ENCODE measurements around the gene BATF2. TPM values are rescaled to one million over a fixed set of nuclear protein-coding genes. Genes with fewer than 3 reads are reported as not detected.

The BATF2 gene
- total and polyA plus RNA-seq, 9 of the 15 experiments (the other 6 are each of a cell fraction or from before 2014, with no cell fraction given): 1.7 to 8.9 (median 6.4) TPM

DNA sequence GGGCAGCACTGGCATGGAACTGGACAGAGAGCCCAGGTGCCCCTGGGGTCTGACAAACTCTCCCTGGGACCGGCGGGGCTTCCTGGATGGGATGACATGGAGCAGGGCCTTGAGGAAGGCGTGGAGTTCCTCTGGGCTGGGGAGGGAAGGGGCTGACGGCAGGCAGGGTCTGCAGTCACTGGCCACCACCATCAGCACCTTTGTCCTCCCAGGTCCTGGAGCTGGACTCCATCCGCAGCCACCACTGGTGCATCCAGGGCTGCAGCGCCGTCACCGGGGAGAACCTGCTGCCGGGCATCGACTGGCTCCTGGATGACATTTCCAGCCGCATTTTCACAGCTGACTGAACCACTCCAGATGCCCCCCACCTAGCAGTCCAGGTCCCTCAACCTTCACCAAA is 24.7 kb upstream of the BATF2 start:
- Histone ChIP-seq H3K9ac (ENCODE audit: insufficient read depth in 1 of 2, low read depth in 2 of 2, low read length in 2 of 2) (peak overlapping the region in 1 of 2 experiments; percentile 67; a peak in 2 of 4 replicates), H3K4me2 (ENCODE audit: insufficient read depth, low read length) (no peak overlapping the region)
- POLR2A ChIA-PET: interaction anchor here (0.7 kb wide), 1 partner anchor 141 kb away, joined by 3 read pairs; no protein-coding TSS in a partner anchor

More for the DNA sequence above, 24.7 kb upstream of the BATF2 start:
- Histone ChIP-seq H3K36me3 (ENCODE audit: control insufficient read depth, insufficient read depth, low read length) (peaks cover 40% of the 10 kb centered on the region; the same call in 2 of the 3 replicates), H3K27ac (ENCODE audit: extremely low read depth, low read depth, low read length) (no peak overlapping the region), H3K9me3 (replicated peaks; ENCODE audit: control insufficient read depth, insufficient read depth, low read depth, low read length) (no peaks in the 10 kb centered on the region; the same call in 1 of the 2 replicates), H3K4me3 (no peak overlapping the region), H3K9me1 (ENCODE audit: control insufficient read depth, insufficient read depth, low read length) (peaks cover 2% of the 10 kb centered on the region), H3K4me1 (replicated peaks in 1 of 2; ENCODE audit: control insufficient read depth in 2 of 2, insufficient read depth in 2 of 2, low read length in 2 of 2) (peaks cover 7 to 29% of the 10 kb centered on the region in 2 experiments; a peak in 4 of 5 replicates), H3K79me2 (ENCODE audit: control insufficient read depth, insufficient read depth, low read length) (peaks cover 3% of the 10 kb centered on the region; the same call in 2 of the 3 replicates), H4K20me1 (replicated peaks; ENCODE audit: control insufficient read depth, insufficient read depth, low read length) (no peaks in the 10 kb centered on the region), H3K27me3 (ENCODE audit: control insufficient read depth in 2 of 2, insufficient read depth in 2 of 2, low read length in 2 of 2) (no peaks in the 10 kb centered on the region), H2AFZ (ENCODE audit: low read depth, low read length) (no peak overlapping the region)
- FAIRE-seq (no peak), DNase-seq (ENCODE audit: extremely low read depth in 1 of 4, low spot score in 3 of 4) (no peak), ATAC-seq (no peak)
- TF ChIP-seq ZNF707 (CRISPR knock-in tag; conservative IDR thresholded peaks at IDR 0.05): no peak
- TF ChIP-seq POLR2G (IDR thresholded peaks at IDR 0.05; ENCODE audit: low read depth, low read length): peak; percentile 52; the same call in 1 of the 2 replicates
- TF ChIP-seq, protein P1, sequence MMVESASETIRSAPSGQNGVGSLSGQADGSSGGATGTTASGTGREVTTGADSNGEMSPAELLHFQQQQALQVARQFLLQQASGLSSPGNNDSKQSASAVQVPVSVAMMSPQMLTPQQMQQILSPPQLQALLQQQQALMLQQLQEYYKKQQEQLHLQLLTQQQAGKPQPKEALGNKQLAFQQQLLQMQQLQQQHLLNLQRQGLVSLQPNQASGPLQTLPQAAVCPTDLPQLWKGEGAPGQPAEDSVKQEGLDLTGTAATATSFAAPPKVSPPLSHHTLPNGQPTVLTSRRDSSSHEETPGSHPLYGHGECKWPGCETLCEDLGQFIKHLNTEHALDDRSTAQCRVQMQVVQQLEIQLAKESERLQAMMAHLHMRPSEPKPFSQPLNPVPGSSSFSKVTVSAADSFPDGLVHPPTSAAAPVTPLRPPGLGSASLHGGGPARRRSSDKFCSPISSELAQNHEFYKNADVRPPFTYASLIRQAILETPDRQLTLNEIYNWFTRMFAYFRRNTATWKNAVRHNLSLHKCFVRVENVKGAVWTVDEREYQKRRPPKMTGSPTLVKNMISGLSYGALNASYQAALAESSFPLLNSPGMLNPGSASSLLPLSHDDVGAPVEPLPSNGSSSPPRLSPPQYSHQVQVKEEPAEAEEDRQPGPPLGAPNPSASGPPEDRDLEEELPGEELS (CRISPR knock-in tag; IDR thresholded peaks at IDR 0.05; ENCODE audit: borderline replicate concordance): no peak
- TF ChIP-seq TSC22D4 (tag; IDR thresholded peaks at IDR 0.05): no peak
- no peak for TF ChIP-seq ZNF165 (CRISPR knock-in tag; IDR thresholded peaks at IDR 0.05; ENCODE audit: borderline replicate concordance)
- no peak for TF ChIP-seq ZC3H11A (IDR thresholded peaks at IDR 0.05; ENCODE audit: low read depth, low read length)
- TF ChIP-seq FOXP1 (CRISPR knock-in tag; IDR thresholded peaks at IDR 0.05): no peak
- TF ChIP-seq, protein P2, sequence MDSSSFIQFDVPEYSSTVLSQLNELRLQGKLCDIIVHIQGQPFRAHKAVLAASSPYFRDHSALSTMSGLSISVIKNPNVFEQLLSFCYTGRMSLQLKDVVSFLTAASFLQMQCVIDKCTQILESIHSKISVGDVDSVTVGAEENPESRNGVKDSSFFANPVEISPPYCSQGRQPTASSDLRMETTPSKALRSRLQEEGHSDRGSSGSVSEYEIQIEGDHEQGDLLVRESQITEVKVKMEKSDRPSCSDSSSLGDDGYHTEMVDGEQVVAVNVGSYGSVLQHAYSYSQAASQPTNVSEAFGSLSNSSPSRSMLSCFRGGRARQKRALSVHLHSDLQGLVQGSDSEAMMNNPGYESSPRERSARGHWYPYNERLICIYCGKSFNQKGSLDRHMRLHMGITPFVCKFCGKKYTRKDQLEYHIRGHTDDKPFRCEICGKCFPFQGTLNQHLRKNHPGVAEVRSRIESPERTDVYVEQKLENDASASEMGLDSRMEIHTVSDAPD (CRISPR knock-in tag; IDR thresholded peaks at IDR 0.05): no peak
- CTCF ChIA-PET (ENCODE audit: low intra/inter-chr PET ratio): no interaction called here
- 98% methylated on average over 8 of the region's 11 CpGs for WGBS (ENCODE audit: insufficient coverage, low coverage, missing lambda C conversion rate)
- no TSS peak for BruUV-seq (replicated peaks)
- intact Hi-C loops (cut with micrococcal nuclease): no loop called here
- in situ Hi-C loops (cut with MboI): no loop called here
